ENCODE measurements around the gene USP44. TPM values are rescaled to one million over a fixed set of nuclear protein-coding genes. Genes with fewer than 3 reads are reported as not detected.

USP44 gene
- total RNA-seq, 2 donors from 2014 or later: 17.5 to 30.8 TPM

- H3K9ac ChIP-seq (ENCODE audit: extremely low read depth, low read length, poor library complexity, severe bottlenecking): no peak overlapping the region
- Mint-ChIP-seq H3K9me3 (no peaks in the 10 kb centered on the region), H3K4me3 (no peak overlapping the region), H3K27me3 (ENCODE audit: insufficient read depth) (no peaks in the 10 kb centered on the region), H3K4me1 (peaks cover 4% of the 10 kb centered on the region), H3K27ac (no peak overlapping the region), H3K36me3 (ENCODE audit: low read depth) (peaks cover 23% of the 10 kb centered on the region)
- no peaks in the 10 kb centered on the region for H3K27me3 ChIP-seq (ENCODE audit: control insufficient read depth, insufficient read depth, low read length, poor library complexity, severe bottlenecking)
- no peaks in the 10 kb centered on the region for H3K9me3 ChIP-seq (ENCODE audit: control insufficient read depth, low read length)
- no peaks in the 10 kb centered on the region for H3K4me1 ChIP-seq (ENCODE audit: control insufficient read depth, insufficient read depth, low read length)
- no peaks in the 10 kb centered on the region for H3K36me3 ChIP-seq (ENCODE audit: control insufficient read depth, insufficient read depth, low read length)
- DNase-seq: no peak
- TF ChIP-seq, protein P1, sequence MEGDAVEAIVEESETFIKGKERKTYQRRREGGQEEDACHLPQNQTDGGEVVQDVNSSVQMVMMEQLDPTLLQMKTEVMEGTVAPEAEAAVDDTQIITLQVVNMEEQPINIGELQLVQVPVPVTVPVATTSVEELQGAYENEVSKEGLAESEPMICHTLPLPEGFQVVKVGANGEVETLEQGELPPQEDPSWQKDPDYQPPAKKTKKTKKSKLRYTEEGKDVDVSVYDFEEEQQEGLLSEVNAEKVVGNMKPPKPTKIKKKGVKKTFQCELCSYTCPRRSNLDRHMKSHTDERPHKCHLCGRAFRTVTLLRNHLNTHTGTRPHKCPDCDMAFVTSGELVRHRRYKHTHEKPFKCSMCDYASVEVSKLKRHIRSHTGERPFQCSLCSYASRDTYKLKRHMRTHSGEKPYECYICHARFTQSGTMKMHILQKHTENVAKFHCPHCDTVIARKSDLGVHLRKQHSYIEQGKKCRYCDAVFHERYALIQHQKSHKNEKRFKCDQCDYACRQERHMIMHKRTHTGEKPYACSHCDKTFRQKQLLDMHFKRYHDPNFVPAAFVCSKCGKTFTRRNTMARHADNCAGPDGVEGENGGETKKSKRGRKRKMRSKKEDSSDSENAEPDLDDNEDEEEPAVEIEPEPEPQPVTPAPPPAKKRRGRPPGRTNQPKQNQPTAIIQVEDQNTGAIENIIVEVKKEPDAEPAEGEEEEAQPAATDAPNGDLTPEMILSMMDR (conservative IDR thresholded peaks at IDR 0.05): no peak
- WGBS, 2 experiments (ENCODE audit: insufficient coverage in 1 of 2, insufficient read length in 1 of 2): 97 to 100% methylated on average over 7 to 8 of the region's 8 CpGs
- H3K4me3 ChIP-seq (ENCODE audit: low read length): no peak overlapping the region
- H3K27ac ChIP-seq (ENCODE audit: low read depth, low read length): no peak overlapping the region
Measured at GRCh38 chr12:95522692-95523091, 28.6 kb downstream of the USP44 start.

DNA sequence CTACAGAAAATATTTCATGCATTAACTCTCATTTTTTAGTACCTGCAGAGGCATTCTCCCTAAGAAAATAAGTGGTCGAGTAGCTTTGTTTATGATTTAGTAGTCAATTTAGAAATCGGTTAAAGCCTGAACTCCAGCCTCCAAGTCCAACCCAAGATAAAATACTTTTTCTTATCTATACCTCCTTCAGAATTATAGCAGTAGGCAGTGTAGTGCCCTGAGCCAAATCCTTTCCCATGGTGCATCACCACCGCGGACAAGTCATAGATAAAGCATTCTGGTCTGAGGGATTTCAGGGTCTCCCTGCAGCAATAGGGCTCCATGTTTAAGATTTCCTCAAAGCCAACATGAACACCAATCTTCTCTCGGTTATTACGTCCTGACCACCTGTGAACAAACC, 30.5 kb downstream of the USP44 start:
- H3K9me3 ChIP-seq (ENCODE audit: control insufficient read depth, low read length): no peaks in the 10 kb centered on the region
- no peak overlapping the region for H3K4me3 Mint-ChIP-seq
- no peaks in the 10 kb centered on the region for H3K4me1 ChIP-seq (ENCODE audit: control insufficient read depth, insufficient read depth, low read length)
- WGBS, 2 experiments (ENCODE audit: insufficient coverage in 1 of 2, insufficient read length in 1 of 2): 95 to 100% methylated on average over 4 to 5 of the region's 6 CpGs
- H3K27me3 ChIP-seq (ENCODE audit: control insufficient read depth, insufficient read depth, low read length, poor library complexity, severe bottlenecking): no peaks in the 10 kb centered on the region
- peaks cover 21% of the 10 kb centered on the region for H3K36me3 Mint-ChIP-seq (ENCODE audit: low read depth)
- H3K36me3 ChIP-seq (ENCODE audit: control insufficient read depth, insufficient read depth, low read length): no peaks in the 10 kb centered on the region
- TF ChIP-seq, protein P1 (conservative IDR thresholded peaks at IDR 0.05): no peak
- no peaks in the 10 kb centered on the region for H3K9me3 Mint-ChIP-seq
- H3K27ac ChIP-seq (ENCODE audit: low read depth, low read length): no peak overlapping the region
- no peak overlapping the region for H3K27ac Mint-ChIP-seq
- H3K27me3 Mint-ChIP-seq (ENCODE audit: insufficient read depth): no peaks in the 10 kb centered on the region
- H3K4me3 ChIP-seq (ENCODE audit: low read length): no peak overlapping the region
- DNase-seq: no peak
- no peak overlapping the region for H3K9ac ChIP-seq (ENCODE audit: extremely low read depth, low read length, poor library complexity, severe bottlenecking)
- H3K4me1 Mint-ChIP-seq: peaks cover 18% of the 10 kb centered on the region

- Mint-ChIP-seq H3K4me3 (no peak overlapping the region), H3K36me3 (ENCODE audit: low read depth) (peaks cover 37% of the 10 kb centered on the region), H3K4me1 (peaks cover 23% of the 10 kb centered on the region), H3K9me3 (no peaks in the 10 kb centered on the region), H3K27ac (no peak overlapping the region), H3K27me3 (ENCODE audit: insufficient read depth) (no peaks in the 10 kb centered on the region)
- Histone ChIP-seq H3K9me3 (ENCODE audit: control insufficient read depth, low read length) (no peaks in the 10 kb centered on the region), H3K4me3 (ENCODE audit: low read length) (no peak overlapping the region), H3K9ac (ENCODE audit: extremely low read depth, low read length, poor library complexity, severe bottlenecking) (no peak overlapping the region), H3K36me3 (ENCODE audit: control insufficient read depth, insufficient read depth, low read length) (peaks cover 16% of the 10 kb centered on the region), H3K27ac (ENCODE audit: low read depth, low read length) (no peak overlapping the region), H3K4me1 (ENCODE audit: control insufficient read depth, insufficient read depth, low read length) (no peaks in the 10 kb centered on the region), H3K27me3 (ENCODE audit: control insufficient read depth, insufficient read depth, low read length, poor library complexity, severe bottlenecking) (no peaks in the 10 kb centered on the region)
- TF ChIP-seq, protein P1 (conservative IDR thresholded peaks at IDR 0.05): no peak
- DNase-seq: no peak
Measured at GRCh38 chr12:95518944-95519343, 32.3 kb downstream of the USP44 start.
